HG02981 (cell line): Measurements from ENCODE around the gene GIT1.

Experiments used
- ATAC-seq: cut with Tn5 transposase; IDR thresholded peaks from one replicate; pipeline ENCODE4 v1.9.1; 2021; ENCODE audit warnings: mild to moderate bottlenecking, moderate library complexity; ENCODE audit not compliant: unreplicated experiment

The GIT1 gene

DNA sequence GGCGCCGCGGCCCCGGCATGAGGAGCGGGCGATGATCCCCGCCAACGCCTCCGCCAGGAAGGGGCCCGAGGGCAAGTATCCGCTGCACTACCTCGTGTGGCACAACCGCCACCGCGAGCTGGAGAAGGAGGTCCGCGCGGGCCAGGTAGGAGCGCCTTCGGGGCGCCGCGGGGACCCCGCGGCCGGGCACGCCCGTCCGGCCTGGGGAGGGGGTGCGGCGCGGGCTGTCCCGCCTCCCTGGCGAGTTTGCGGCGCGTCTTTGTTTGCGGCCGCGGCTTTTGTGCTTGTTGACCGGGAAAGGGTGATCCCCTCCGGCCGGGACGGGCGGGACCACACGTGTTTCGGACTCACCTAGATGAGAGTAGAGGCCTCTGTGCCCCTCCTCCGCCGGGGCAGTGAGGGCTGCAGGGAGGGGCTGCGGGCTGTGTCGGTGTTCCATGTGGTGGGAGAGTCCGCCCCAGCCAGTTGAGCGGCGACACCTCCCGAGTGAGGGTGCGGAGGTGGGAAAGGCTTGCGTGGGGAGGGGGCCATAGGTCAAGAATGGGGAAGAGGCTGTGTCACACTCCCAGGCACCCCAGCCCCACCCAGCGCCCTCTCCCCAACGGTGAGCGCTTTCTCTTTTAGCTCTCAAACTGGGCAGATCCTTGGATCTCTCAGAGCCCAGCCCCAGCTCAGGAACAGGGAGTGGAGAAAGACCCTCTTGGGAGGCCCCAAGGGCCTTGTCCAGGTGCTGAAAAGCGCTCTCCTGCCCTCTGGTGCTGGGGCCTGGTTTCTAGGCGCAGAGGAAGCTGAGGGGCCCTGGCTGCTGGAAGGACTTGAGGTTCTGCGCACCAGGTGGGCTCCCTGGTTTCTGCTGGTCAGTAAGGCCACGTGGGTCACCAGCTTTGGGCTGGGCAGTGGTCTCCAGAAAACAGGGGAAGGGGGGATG lies 4.4 kb upstream of the GIT1 start:
- ATAC-seq, result no peak

GRCh38 chr17:29592850-29593551 lies 3.6 kb upstream of the GIT1 start, which contains the start of gene ANKRD13B:
Gene ANKRD13B, plus strand, starts transcription at chr17:29593132. Its CDS starts 490 bp downstream, at chr17:29593622.
- no peak for ATAC-seq

DNA sequence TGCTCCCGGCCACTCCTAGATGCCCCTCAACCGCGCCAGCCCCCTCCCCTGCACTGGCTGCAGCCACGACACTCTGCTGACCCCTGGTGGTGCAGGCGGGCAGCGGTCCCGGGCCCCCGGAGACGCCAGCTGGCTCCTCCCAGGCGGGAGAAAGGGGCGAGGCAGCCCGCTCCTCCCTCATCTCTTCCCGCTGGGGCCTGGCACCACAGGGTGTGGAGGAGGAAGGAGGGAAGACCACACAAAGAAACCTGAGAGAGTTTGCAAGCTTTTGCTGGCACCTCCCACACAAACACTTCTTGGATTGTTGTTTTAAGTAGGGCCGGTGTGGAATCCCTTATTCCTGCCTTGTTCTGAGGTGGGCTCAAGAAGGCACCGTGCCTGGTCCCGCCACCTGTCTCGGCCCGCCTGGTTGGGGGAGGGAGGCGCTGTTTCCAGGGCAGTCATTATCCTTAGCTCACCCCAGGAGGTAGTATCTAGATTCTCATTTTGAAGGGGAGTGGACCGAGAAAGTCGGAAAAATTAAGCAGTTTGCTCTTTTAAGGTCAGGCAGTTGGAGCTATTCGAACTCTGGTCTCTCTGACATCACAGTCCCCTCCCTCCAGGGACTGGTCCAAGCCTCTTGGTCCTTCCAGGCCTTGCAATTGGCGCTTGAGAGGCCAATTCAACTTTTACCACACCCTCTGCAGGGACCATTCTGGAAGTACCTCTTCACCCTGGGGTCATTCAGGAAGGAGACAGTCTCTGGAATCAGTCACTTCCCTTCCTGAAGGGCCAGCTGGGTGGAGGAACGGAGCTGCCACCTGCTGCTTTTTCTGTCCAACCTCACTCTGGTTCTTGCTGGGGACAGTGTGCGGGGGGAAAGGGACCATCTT lies 2.5 kb upstream of the GIT1 start:
- ATAC-seq, result no peak

DNA sequence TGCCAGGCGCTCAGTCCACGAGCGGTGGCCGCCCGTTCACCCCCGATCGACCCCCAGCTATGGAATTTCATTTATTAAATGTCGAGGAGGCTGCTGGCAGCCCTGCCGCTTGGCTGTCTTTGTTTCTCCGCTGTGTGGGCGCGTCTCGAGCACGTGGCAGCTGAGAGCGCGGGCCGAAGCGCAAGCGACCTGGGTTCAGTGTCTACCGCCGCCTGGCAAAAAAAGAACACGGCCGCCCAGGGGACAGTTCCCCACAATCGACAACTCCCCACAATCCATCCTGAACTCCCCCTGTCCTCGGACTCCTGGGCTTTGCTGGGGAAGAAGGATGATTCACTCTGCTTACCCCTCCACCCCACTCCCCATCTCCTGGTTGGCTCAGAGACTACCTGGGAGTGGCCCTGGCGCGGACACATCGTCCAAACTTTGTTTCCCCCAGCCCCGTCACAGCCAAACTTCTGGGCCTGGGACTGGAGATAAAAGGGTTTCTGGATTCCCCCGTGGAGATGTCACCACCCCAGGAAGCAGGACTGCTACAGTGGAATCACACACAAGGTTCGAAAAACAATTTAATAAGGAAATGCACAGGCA lies 1.8 kb upstream of the GIT1 start:
- ATAC-seq, result no peak

GRCh38 chr17:29590411-29591145 lies 1.1 kb upstream of the GIT1 start:
- ATAC-seq, result no peak

DNA sequence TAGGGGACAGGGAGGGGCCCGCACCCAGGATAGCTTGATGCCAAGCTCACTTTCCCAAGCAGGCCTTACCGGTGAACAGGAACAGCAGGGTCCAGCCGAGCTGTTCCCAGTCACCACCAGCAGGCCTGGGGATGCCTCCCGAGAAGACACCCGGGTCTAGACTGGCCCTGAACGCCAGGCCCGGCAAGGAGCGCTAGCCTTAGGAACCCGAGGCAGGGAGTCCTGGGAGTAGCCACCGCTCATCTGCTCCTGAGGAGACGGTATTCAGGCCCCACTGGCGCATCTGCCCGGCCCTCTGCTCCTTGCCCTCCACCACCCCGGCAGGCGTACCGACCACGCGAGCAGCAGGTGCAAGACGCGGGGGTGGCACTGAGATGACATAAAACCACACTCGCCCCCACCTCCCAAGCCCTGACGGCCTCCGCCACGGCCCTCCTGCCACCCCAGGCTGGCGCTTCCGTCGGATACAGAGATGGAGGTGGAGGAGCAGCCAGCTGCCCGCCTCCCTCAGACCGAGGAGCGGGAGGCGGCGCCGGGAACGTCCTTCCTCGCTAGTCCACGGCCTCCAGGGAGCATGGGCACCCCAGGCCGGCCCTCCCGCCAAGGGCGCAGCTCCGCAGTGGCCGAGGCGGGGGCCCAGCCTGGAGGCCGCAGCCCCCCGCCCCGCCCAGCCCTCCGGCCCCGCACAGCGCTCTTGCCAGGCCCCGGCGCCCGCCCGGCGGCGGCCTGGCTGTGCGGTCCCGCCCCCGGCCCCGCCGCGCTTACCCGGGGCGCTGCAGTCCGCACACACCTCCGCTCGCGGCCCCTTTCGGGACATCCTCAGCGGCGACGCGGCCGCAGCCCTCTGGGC lies 661 bp downstream of the GIT1 start:
- peak; percentile 16 for ATAC-seq

DNA sequence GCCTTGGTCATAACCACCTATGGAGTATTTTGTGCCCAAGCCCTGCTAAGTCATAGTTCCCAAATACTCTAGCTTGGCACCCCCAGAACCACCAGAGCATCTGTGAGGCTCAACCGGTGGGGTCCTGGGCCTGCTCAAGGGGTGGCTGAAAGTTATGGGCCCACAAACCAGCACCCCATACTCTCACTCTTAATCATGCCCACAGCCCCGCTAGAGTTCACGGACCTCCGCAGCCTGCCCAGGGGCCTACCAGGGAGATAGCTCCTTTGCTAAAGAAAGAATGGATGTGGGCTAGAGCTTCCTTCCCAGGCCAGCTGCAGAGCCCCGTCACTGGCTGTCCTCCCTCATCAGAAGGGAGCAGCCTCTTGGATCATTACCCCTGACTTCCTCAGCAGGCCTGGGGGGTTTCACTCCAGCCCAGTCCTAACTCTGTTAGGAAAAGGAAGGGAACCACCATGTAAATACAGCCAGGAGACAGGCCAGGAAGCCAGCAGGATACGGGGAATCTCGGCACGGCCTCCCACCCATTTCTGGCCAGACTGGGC lies 1.4 kb downstream of the GIT1 start:
- no peak for ATAC-seq

GRCh38 chr17:29587591-29587990 lies 1.9 kb downstream of the GIT1 start:
- no peak for ATAC-seq

- ATAC-seq, result no peak
Measured at GRCh38 chr17:29586676-29587469, 2.6 kb downstream of the GIT1 start.

DNA sequence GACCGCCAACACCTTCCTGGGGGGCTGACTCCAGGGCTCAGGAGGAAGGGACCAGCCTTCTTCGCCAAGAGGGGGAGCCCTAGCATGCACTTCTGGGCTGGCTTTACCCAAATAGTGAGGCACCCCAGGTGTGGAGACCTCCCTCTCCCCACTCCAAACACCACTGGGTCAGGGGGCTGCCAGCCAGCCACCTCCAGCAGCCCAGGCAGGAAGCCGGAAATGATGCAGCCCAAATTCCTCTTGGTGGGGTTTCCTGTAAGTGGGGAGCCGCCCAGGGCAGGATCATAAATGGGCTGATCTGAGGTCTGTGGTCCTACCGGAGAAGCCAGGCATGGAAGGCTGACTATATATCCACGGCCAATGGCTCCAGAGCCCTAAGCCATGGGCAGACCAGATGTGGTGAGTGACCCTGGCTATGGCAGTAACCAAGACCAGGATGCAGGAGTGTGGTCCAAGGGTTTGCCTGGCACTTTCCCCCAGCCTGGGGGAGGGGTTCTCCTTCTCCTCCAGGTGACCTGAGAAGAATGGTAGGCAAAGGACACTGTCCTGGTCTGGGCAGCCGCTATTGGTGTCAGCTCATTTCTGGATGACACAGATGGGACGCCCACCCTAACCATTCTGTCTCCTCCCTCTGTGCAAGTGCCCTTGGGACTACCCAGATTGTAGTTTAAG lies 4.2 kb downstream of the GIT1 start:
- ATAC-seq, result no peak

- no peak for ATAC-seq
Measured at GRCh38 chr17:29584452-29585079, 4.9 kb downstream of the GIT1 start.

GRCh38 chr17:29583324-29584248 lies 5.9 kb downstream of the GIT1 start:
- no peak for ATAC-seq

GRCh38 chr17:29582772-29583171 lies 6.7 kb downstream of the GIT1 start:
- no peak for ATAC-seq

DNA sequence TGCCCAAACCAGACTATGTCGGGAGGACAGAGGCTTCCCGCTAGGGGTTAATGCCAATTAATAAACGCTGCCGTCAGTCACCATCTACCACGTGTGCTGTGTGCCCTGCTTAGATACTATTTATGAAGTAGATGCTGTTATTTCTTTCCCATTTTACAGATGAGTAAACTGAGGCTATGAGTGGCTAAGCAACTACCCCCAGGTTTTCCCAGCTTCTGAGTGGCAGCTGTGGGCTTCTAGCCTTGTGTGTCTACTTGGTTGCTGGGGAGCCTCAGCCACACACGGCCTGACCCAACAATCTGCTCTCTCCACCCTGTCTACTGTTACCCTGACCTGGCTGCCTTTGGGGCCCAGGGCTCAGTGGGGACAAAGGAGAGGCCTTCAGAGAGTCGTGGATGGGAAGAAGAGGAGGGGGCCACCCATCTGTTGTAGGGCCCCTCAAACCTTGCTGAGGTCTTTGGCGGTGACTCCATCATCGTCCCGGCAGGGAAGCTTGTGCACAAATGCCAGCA lies 7.1 kb downstream of the GIT1 start:
- ATAC-seq, result no peak

DNA sequence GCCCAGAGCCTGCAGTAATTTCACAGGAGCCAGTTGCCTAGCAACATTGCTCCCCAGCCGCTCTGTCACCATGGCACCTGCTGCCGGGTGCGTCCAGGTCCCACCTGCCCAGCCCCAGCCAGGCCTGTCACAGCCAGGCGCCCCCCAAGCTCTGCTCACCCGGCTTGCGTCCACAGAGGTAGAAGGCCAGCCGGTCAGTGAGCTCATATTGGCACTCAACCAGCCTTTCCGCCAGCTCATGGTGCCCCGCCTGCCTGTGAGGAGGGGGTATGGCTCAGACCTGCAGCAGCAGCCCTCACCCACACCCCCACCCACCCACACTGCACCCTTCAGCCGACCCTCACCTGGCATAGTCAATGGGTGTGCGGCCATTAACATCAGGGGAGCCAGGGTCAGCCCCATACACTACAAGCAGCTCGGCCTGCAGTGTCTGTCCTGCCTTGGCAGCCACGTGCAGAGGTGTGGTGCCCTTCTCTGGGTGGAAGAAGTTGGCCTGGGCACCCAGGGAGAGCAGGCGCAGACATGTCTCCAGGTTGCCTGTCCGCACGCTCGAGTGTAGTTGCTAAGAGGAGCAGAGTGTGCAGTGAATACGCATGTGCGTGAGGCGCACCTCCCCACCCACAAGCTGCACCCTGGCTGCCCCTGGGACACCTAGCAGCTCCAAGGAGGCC lies 7.7 kb downstream of the GIT1 start:
- ATAC-seq, result no peak
